Mesothelial cell of epicardium (in vitro differentiated cells): ENCODE measurements around the gene EFCAB9. TPM values are rescaled to one million over a fixed set of nuclear protein-coding genes. Genes with fewer than 3 reads are reported as not detected.

Source experiments
- DNase-seq, 2 experiments: peaks; one replicate each; pipeline ENCODE4 v3.0.0; 2021; ENCODE audit warnings: low spot score in 2 of 2; ENCODE audit not compliant: unreplicated experiment in 2 of 2
- H3K27ac Mint-ChIP-seq: 2 replicates; pipeline ENCODE4 v1.8.0; 2021; ENCODE audit warnings: mixed read lengths
- H3K27me3 Mint-ChIP-seq: 2 replicates; pipeline ENCODE4 v1.8.0; 2021; ENCODE audit warnings: low read depth, mixed read lengths
- H3K36me3 Mint-ChIP-seq: 2 replicates; pipeline ENCODE4 v1.8.0; 2021; ENCODE audit warnings: mixed read lengths
- H3K4me1 Mint-ChIP-seq: 2 replicates; pipeline ENCODE4 v1.8.0; 2021; ENCODE audit warnings: mixed read lengths
- H3K4me3 Mint-ChIP-seq: 2 replicates; pipeline ENCODE4 v1.8.0; 2021; ENCODE audit warnings: mild to moderate bottlenecking, moderate library complexity, mixed read lengths
- H3K9me3 Mint-ChIP-seq: 2 replicates; pipeline ENCODE4 v1.8.0; 2021; ENCODE audit warnings: mixed read lengths
- total RNA-seq: library from RNA; stranded (reverse); gene quantifications from 3 replicates; pipeline ENCODE4 v1.2.1, GENCODE V29; 2021
- TF ChIP-seq, protein P1 (sequence below): fragments of 200-600 bp; sonication (generic); IDR thresholded peaks from one replicate; pipeline ENCODE4 v1.5.0; 2021; ENCODE audit warnings: antibody characterized with exemption; ENCODE audit not compliant: unreplicated experiment

EFCAB9 gene
- total RNA-seq, 1 donor from 2014 or later: not detected

DNA sequence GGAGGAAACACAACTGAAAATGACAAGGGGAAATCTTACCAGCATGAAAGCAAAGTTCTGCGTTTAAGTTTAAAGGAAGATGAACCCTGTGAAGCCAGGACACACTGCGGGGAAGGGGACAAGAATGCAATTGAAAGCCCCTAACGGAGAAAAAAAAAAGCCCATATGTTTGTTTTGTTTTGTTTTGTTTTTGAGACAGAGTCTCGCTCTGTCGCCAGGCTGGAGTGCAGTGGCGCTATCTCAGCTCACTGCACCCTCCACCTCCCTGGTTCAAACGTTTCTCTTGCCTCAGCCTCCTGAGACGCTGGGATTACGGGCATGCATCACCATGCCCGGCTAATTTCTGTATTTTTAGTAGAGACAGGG lies 8.9 kb upstream of the EFCAB9 start:
- H3K4me1 Mint-ChIP-seq: peaks cover 13% of the 10 kb centered on the region
- TF ChIP-seq, protein P1, sequence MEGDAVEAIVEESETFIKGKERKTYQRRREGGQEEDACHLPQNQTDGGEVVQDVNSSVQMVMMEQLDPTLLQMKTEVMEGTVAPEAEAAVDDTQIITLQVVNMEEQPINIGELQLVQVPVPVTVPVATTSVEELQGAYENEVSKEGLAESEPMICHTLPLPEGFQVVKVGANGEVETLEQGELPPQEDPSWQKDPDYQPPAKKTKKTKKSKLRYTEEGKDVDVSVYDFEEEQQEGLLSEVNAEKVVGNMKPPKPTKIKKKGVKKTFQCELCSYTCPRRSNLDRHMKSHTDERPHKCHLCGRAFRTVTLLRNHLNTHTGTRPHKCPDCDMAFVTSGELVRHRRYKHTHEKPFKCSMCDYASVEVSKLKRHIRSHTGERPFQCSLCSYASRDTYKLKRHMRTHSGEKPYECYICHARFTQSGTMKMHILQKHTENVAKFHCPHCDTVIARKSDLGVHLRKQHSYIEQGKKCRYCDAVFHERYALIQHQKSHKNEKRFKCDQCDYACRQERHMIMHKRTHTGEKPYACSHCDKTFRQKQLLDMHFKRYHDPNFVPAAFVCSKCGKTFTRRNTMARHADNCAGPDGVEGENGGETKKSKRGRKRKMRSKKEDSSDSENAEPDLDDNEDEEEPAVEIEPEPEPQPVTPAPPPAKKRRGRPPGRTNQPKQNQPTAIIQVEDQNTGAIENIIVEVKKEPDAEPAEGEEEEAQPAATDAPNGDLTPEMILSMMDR: no peak
- peaks cover 5% of the 10 kb centered on the region for H3K36me3 Mint-ChIP-seq
- H3K9me3 Mint-ChIP-seq: peaks cover 5% of the 10 kb centered on the region
- H3K27me3 Mint-ChIP-seq: peaks cover 22% of the 10 kb centered on the region
- H3K27ac Mint-ChIP-seq: no peak overlapping the region
- H3K4me3 Mint-ChIP-seq: no peak overlapping the region
- no peak for DNase-seq

- Mint-ChIP-seq H3K4me3 (no peak overlapping the region), H3K27ac (no peak overlapping the region), H3K27me3 (peaks cover 24% of the 10 kb centered on the region), H3K9me3 (no peaks in the 10 kb centered on the region), H3K36me3 (peaks cover 2% of the 10 kb centered on the region), H3K4me1 (peaks cover 13% of the 10 kb centered on the region)
- no peak for DNase-seq
- TF ChIP-seq, protein P1: no peak
These were observed 7.8 kb upstream of the EFCAB9 start for GRCh38 chr5:172186114-172186695.

- Mint-ChIP-seq H3K9me3 (no peaks in the 10 kb centered on the region), H3K27me3 (peaks cover 24% of the 10 kb centered on the region), H3K27ac (peak overlapping the region; percentile 33), H3K4me3 (peak overlapping the region; percentile 78), H3K36me3 (peaks cover 2% of the 10 kb centered on the region), H3K4me1 (peaks cover 13% of the 10 kb centered on the region)
- TF ChIP-seq, protein P1: no peak
- no peak for DNase-seq
These were observed 6.6 kb upstream of the EFCAB9 start for GRCh38 chr5:172187118-172188032.

DNA sequence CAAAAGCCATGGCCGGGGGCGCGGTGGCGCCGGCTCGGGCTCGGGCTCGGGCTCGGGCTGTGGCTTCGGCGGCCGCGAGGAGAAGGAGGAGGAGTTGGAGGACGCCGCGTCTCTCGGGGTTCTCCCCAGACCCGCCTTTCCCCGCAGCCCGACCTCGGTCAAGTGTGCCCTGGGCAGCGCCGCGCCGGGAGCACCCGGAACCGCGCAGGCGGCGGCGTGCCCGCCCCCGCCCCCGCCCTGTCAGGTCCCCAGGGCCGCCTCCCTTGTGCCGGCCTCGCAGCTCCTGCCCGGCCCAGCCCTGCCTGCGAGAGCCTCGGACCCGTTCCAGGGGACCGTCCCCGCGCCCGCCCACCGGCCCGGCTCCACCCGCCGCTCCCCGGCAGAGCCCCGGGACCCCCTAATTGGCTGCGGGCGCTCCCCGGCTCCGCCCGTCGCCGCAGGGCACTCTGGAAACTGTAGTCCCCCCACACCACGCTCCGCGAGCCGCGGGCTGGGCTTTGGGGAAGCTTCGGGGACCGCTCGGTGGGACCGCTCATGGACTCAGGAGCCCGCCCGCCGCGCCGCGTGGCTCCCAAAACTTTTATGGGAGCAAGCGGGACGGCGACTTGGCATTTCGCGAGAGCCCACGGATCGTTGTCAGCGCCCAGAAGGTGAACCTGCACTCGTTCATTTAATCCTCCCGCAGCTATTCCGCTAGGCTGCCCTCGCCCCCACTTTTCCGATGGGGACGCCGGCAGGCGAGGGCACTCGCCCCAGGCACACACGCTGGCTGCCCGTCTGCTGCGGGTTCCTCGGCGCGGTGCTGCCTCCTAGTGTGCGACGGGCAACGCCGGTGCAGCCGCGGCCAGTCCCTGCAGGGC lies 5.7 kb upstream of the EFCAB9 start, which contains the start of gene STK10:
TSS of gene STK10 (minus strand) at position 192 of the 860 bp plus-strand sequence. CDS start at position 10, 182 bp downstream.
- peaks cover 24% of the 10 kb centered on the region for H3K27me3 Mint-ChIP-seq
- H3K27ac Mint-ChIP-seq: peak within 1 kb of the TSS; percentile 47
- DNase-seq: peak; percentile 72 to 87
- TF ChIP-seq, protein P1: peak; percentile 68
- peaks cover under 1% of the 10 kb centered on the region for H3K36me3 Mint-ChIP-seq
- H3K4me1 Mint-ChIP-seq: peaks cover 13% of the 10 kb centered on the region
- no peaks in the 10 kb centered on the region for H3K9me3 Mint-ChIP-seq
- H3K4me3 Mint-ChIP-seq: peak within 1 kb of the TSS; percentile 78

DNA sequence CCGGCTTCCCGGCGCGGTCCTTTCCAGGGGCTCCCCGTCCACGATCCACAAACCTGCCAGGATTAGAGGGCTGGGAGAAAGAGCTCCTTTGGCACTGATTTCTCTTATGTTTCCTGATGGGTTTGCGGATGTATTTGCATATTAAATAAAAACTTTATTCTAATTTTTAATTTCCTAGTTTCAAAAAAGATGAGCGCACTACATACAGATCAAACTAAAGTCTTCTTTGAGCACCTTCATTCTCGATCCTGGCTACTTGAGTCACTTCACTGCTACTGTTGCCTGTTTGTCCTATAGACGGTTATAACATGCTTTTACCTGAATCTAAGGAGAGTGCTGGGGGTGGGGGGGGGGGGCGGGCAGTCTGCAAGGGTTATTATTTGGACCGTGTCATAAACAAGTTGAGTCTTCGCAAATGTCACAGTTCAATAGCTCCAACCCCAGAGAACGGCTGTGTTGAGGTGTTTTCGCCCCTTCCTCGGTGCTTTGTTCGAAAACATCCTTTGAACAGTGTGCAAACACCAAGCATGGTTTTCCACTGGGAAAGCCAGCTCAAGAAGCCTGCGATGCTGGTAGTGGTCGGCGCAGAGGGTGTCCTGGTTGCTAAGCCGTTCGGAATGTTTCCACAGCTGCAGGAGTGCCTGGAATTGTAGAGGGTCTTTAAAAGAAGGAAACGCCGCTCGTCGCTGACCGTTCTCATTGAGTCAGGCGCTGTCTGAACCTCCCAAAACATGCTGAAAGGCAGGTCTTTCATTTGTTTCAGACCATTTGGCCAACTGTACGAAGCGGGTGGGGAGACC lies 4.9 kb upstream of the EFCAB9 start:
- peak overlapping the region; percentile 5 for H3K27ac Mint-ChIP-seq

More for the DNA sequence above, 4.9 kb upstream of the EFCAB9 start:
- H3K9me3 Mint-ChIP-seq: no peaks in the 10 kb centered on the region
- peak overlapping the region; percentile 77 for H3K4me3 Mint-ChIP-seq
- H3K27me3 Mint-ChIP-seq: peaks cover 24% of the 10 kb centered on the region
- H3K36me3 Mint-ChIP-seq: no peaks in the 10 kb centered on the region
- no peak for DNase-seq
- peaks cover 13% of the 10 kb centered on the region for H3K4me1 Mint-ChIP-seq
- TF ChIP-seq, protein P1: no peak
